Suprapubic skin (tissue), 3 donors: Measurements from ENCODE around the gene KLHDC4.

Experiments used
- CTCF ChIP-seq, 2 donors: fragments of 200-600 bp in 1 of 2; fragments of 450-650 bp in 1 of 2; sonication (generic) in 1 of 2; IDR thresholded peaks; one replicate each; pipeline ENCODE4 v1.5.1; 2016 to 2019; ENCODE audit warnings: antibody characterized with exemption in 2 of 2, mild to moderate bottlenecking in 1 of 2, moderate library complexity in 1 of 2
- POLR2A ChIP-seq, 2 donors: fragments of 450-650 bp; IDR thresholded peaks; one replicate each; pipeline ENCODE4 v1.6.1; 2017; ENCODE audit warnings: antibody characterized with exemption in 2 of 2, mild to moderate bottlenecking in 2 of 2, moderate library complexity in 2 of 2

- TF ChIP-seq CTCF (IDR thresholded peaks at IDR 0.05), result no peak
- TF ChIP-seq POLR2A (IDR thresholded peaks at IDR 0.05), result no peak
Measured at GRCh38 chr16:87780385-87780989, 14.7 kb upstream of the KLHDC4 start.
